ENCODE data around the gene NDRG4.

Gene NDRG4

GRCh38 chr16:58541711-58542110 is 41.8 kb downstream of the NDRG4 start:
- no peak for DNase-seq (ENCODE audit: low spot score)

GRCh38 chr16:58542291-58542690 is 42.3 kb downstream of the NDRG4 start:
- no peak for DNase-seq (ENCODE audit: low spot score)

DNA sequence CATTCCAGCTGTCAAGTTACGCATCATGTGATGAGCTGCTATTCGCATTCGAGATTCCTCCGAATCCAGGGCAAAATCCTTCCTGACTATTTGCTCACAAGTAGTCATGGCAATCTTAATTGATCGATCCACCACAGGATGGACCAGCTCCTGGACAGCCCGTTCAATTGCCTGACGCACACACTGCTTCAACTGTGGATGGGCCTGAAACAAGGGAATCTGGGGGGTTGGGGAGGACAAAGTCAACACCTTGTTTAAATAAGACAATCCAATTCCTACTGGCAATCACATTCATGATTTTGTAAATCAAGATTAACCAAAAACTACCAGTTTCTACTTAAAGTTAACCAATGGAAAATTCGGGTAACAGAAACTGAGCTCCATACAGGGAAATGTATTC is 43.7 kb downstream of the NDRG4 start:
- DNase-seq (ENCODE audit: low spot score) = no peak

DNA sequence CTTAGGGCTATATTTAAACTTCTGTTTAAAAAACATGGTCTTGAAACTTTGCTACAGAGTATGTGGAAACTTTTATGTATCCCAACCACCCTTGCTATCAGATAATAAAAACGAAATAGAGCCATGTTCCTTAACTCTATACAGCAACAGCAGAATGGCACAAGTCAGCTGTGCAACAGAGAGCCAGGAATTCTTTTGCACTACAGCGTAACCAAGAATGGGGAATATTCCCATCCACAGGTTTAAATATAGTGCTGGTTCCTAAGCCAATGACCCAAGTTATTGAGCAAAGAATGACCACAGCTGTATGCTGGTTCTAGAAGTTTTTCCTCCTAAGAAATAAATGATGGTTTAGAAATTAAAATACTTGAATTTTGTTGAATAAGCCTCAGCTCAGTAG is 48.4 kb downstream of the NDRG4 start:
- DNase-seq (ENCODE audit: low spot score) = no peak

GRCh38 chr16:58551496-58551895 is 51.6 kb downstream of the NDRG4 start:
- DNase-seq (ENCODE audit: low spot score) = no peak

DNA sequence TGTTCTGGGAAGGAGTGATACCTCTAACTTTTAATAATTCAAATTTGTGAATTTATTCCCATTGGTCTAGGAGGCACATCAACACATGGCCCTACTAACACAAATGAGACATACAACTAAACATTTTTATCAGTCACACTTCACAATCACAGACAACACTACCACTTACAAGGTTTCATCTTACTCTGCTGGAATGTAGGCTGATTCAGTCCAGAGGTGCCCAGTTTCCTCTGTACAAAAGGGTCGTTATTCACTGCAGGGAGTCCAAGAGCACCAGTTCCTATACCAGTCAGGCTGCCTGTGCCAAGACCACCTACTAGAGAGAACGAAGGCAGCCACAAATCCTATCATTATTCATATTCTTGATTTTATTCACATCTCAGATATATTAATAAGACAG is 56.7 kb downstream of the NDRG4 start:
- no peak for DNase-seq (ENCODE audit: low spot score)
